Measurements from ENCODE around the gene MRPL12. TPM values are rescaled to one million over a fixed set of nuclear protein-coding genes. Genes with fewer than 3 reads are reported as not detected.

MRPL12 gene
- total RNA-seq, 4 donors from 2014 or later, result 26.1 to 63.3 (median 35.8) TPM

DNA sequence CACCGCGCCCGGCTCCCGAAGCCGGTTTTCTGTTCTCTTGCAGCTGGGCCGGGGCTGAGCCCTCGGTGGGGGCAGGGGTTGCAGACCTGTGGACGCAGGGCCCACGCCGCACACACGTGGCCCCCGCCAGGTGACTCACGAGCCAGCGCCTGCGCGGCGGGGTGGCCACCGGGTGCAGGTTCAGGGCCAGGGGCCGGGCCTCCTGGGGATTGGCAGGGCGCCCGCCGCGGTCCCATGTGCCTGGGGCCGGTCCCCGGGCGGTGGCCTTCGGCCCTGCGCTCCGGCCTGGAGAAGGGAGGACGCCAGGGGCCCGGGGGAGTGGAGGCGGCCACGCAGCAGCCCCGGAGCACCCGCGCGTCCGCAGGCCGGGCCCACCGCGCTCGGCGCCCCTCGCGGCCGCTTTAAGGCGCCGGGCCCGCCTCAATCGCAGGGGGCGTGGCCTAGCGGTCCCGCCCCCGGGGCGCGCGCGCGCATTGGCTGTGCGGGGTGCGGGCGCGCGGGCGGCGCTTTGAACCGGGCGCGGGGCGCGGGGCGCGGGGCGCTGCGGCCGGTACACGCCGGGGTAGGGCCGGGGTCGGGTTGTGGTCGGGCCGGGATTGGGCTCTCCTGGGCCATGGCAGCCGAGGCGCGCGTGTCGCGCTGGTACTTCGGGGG, 8.8 kb downstream of the MRPL12 start, which contains the start of gene SLC25A10:
SLC25A10 (plus strand) TSS at position 471 of the 654 bp plus-strand sequence; CDS start at position 614, 143 bp downstream.
- WGBS, 2 donors, result 0% methylated on average over 24 to 32 of the region's 89 CpGs
- peak in 1 of 2 donors; percentile 38 for TF ChIP-seq POLR2A (IDR thresholded peaks at IDR 0.05)
- TF ChIP-seq CTCF (IDR thresholded peaks at IDR 0.05), result peak in 4 of 5 experiments; percentile 14 to 75 (median 55)
- no peak for TF ChIP-seq EP300 (IDR thresholded peaks at IDR 0.05)
- DNase-seq (ENCODE audit: low spot score in 2 of 2), result peak; percentile 44 to 60
- Histone ChIP-seq H3K9me3 (no peaks in the 10 kb centered on the region), H3K27me3 (no peaks in the 10 kb centered on the region), H3K27ac (peak within 1 kb of the TSS; percentile 49 to 88 (median 82)), H3K36me3 (peaks cover 0 to 42% (median 0%) of the 10 kb centered on the region in 3 donors), H3K4me1 (peaks cover 0 to 51% (median 36%) of the 10 kb centered on the region in 4 donors), H3K4me3 (peak within 1 kb of the TSS; percentile 63 to 90 (median 84))

GRCh38 chr17:81712468-81713003, 9.4 kb downstream of the MRPL12 start:
- WGBS, 2 donors, result 0 to 13% methylated on average over 6 to 13 of the region's 41 CpGs
- Histone ChIP-seq H3K4me3 (peak overlapping the region; percentile 63 to 90 (median 84)), H3K9me3 (no peaks in the 10 kb centered on the region), H3K4me1 (peaks cover 0 to 51% (median 36%) of the 10 kb centered on the region in 4 donors), H3K27ac (peak overlapping the region; percentile 10 to 88 (median 82)), H3K36me3 (peaks cover 0 to 42% (median 0%) of the 10 kb centered on the region in 3 donors), H3K27me3 (no peaks in the 10 kb centered on the region)
- TF ChIP-seq POLR2A (IDR thresholded peaks at IDR 0.05) (no peak), CTCF (IDR thresholded peaks at IDR 0.05) (peak in 1 of 5 experiments; percentile 1)
- DNase-seq (ENCODE audit: low spot score in 2 of 2), result no peak

DNA sequence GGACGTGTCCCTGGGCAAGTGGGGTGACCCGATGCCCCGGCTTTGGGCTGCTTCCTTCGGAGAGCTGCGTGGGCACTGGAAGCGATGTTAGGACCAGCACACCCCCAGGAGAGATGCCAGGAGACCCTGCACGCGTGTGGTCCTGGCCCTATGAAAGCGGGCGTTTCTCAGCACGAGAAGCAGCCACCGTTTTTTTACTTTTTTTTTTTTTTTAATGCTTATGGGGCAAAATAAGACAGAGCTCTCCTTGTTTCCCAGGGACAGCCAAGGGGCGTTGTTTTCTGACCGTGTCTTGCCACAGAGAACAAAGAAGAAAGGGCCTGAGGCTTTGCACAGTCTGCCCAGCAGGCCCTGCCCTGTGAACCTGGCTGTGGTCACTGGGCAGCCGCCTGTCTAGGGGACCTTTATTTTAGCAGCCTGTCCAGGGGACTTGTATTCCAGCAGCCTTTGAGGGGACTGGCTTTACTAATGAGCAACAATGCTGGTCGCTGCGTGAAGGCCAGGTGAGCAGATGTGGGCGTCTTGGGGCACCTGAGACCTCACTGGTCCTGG, 9.9 kb downstream of the MRPL12 start:
- H3K4me3 ChIP-seq, result peak overlapping the region; percentile 63 to 90 (median 84)

GRCh38 chr17:81713556-81714411, 10.6 kb downstream of the MRPL12 start:
- H3K4me1 ChIP-seq, result peaks cover 0 to 51% (median 36%) of the 10 kb centered on the region in 4 donors
- no peak for DNase-seq (ENCODE audit: low spot score in 2 of 2)
- 35 to 39% methylated on average over 23 to 29 of the region's 36 CpGs for WGBS, 2 donors
- peaks cover 0 to 44% (median 0%) of the 10 kb centered on the region in 3 donors for H3K36me3 ChIP-seq
- H3K27me3 ChIP-seq, result no peaks in the 10 kb centered on the region
- H3K9me3 ChIP-seq, result no peaks in the 10 kb centered on the region
- no peak for TF ChIP-seq EP300 (IDR thresholded peaks at IDR 0.05)
- no peak for TF ChIP-seq POLR2A (IDR thresholded peaks at IDR 0.05)
- TF ChIP-seq CTCF (IDR thresholded peaks at IDR 0.05), result no peak
- peak overlapping the region; percentile 10 to 88 (median 76) for H3K27ac ChIP-seq
- H3K4me3 ChIP-seq, result peak overlapping the region; percentile 63 to 90 (median 84)

More for the DNA sequence above, 9.9 kb downstream of the MRPL12 start:
- WGBS, 2 donors, result 16 to 19% methylated on average over 15 to 16 of the region's 18 CpGs
- TF ChIP-seq EP300 (IDR thresholded peaks at IDR 0.05) (peak; percentile 18 to 26), POLR2A (IDR thresholded peaks at IDR 0.05) (no peak), CTCF (IDR thresholded peaks at IDR 0.05) (no peak)
- peak overlapping the region; percentile 10 to 88 (median 82) for H3K27ac ChIP-seq
- no peak for DNase-seq (ENCODE audit: low spot score in 2 of 2)
- H3K27me3 ChIP-seq, result no peaks in the 10 kb centered on the region
- H3K4me1 ChIP-seq, result peaks cover 0 to 51% (median 36%) of the 10 kb centered on the region in 4 donors
- no peaks in the 10 kb centered on the region for H3K9me3 ChIP-seq
- H3K36me3 ChIP-seq, result peaks cover 0 to 42% (median 0%) of the 10 kb centered on the region in 3 donors

All from tibial nerve (tissue), 4 donors.